Mesenchymal stem cell (in vitro differentiated cells and primary cell): ENCODE measurements around the gene DGCR2.

Experiments
- DNase-seq: peaks from one replicate; pipeline ENCODE4 v3.0.0-alpha.2; 2013
- H2AFZ ChIP-seq: one replicate; pipeline ENCODE4 v1.6.1; 2013; ENCODE audit warnings: low read depth, mild to moderate bottlenecking, control low read depth, inconsistent platforms, low read length, moderate library complexity
- H2AK5ac ChIP-seq: 2 replicates; pipeline ENCODE4 v1.6.1; 2013; ENCODE audit warnings: low read length, moderate library complexity, mild to moderate bottlenecking, inconsistent platforms; ENCODE audit not compliant: severe bottlenecking
- H2BK120ac ChIP-seq: one replicate; pipeline ENCODE4 v1.6.1; 2013; ENCODE audit warnings: low read depth, mild to moderate bottlenecking, inconsistent platforms, low read length, moderate library complexity
- H2BK12ac ChIP-seq, 2 experiments: one replicate each; pipeline ENCODE4 v1.6.1; 2013; ENCODE audit warnings: inconsistent platforms in 2 of 2, low read length in 2 of 2, mild to moderate bottlenecking in 2 of 2, moderate library complexity in 2 of 2, control low read depth in 1 of 2
- H2BK15ac ChIP-seq: one replicate; pipeline ENCODE4 v1.6.1; 2013; ENCODE audit warnings: mild to moderate bottlenecking, low read depth, inconsistent platforms; ENCODE audit not compliant: poor library complexity, severe bottlenecking
- H2BK5ac ChIP-seq: 2 replicates; pipeline ENCODE4 v1.6.1; 2013; ENCODE audit warnings: low read depth, mild to moderate bottlenecking, low read length, control low read depth, inconsistent platforms; ENCODE audit not compliant: poor library complexity, severe bottlenecking
- H3K14ac ChIP-seq, 2 experiments: one replicate each; pipeline ENCODE4 v1.6.1; 2013; ENCODE audit warnings: inconsistent platforms in 2 of 2, low read length in 2 of 2, control low read depth in 1 of 2, mild to moderate bottlenecking in 1 of 2, moderate library complexity in 1 of 2
- H3K18ac ChIP-seq, 2 experiments: one replicate each; pipeline ENCODE4 v1.6.1; 2013; ENCODE audit warnings: inconsistent platforms in 2 of 2, low read length in 2 of 2, control low read depth in 1 of 2, low read depth in 1 of 2, mild to moderate bottlenecking in 1 of 2
- H3K23ac ChIP-seq, 2 experiments: one replicate each; pipeline ENCODE4 v1.6.1; 2013; ENCODE audit warnings: inconsistent platforms in 2 of 2, low read length in 2 of 2, mild to moderate bottlenecking in 2 of 2, moderate library complexity in 2 of 2, control low read depth in 1 of 2
- H3K27ac ChIP-seq: 2 replicates; pipeline ENCODE4 v1.5.1; 2013; ENCODE audit warnings: mild to moderate bottlenecking, moderate library complexity, low read length, control low read depth, inconsistent platforms; ENCODE audit not compliant: poor library complexity, severe bottlenecking
- H3K27me3 ChIP-seq, 2 experiments: 2 replicates each; pipeline versions ENCODE4 v1.6.1 to v1.7.0; 2013; ENCODE audit warnings: low read length in 2 of 2, mild to moderate bottlenecking in 2 of 2, moderate library complexity in 2 of 2, control low read depth in 1 of 2, inconsistent platforms in 1 of 2; ENCODE audit not compliant: control insufficient read depth in 1 of 2, insufficient read depth in 1 of 2
- H3K36me3 ChIP-seq, 2 experiments: 2 replicates each; pipeline versions ENCODE4 v1.6.1 to v1.7.0; 2013; ENCODE audit warnings: low read length in 2 of 2, control low read depth in 1 of 2, inconsistent platforms in 1 of 2, low read depth in 1 of 2, mild to moderate bottlenecking in 1 of 2; ENCODE audit not compliant: insufficient read depth in 2 of 2, control insufficient read depth in 1 of 2
- H3K4ac ChIP-seq, 2 experiments: one replicate each; pipeline ENCODE4 v1.6.1; 2013; ENCODE audit warnings: inconsistent platforms in 2 of 2, low read length in 2 of 2, mild to moderate bottlenecking in 2 of 2, moderate library complexity in 2 of 2, control low read depth in 1 of 2, low read depth in 1 of 2
- H3K4me1 ChIP-seq: 2 replicates; pipeline ENCODE4 v1.6.1; 2013; ENCODE audit warnings: low read depth, low read length, control low read depth; ENCODE audit not compliant: control insufficient read depth, insufficient read depth
- H3K4me2 ChIP-seq: 2 replicates; pipeline ENCODE4 v1.6.1; 2013; ENCODE audit warnings: low read length, mild to moderate bottlenecking, inconsistent platforms; ENCODE audit not compliant: poor library complexity, severe bottlenecking
- H3K4me3 ChIP-seq, 2 experiments: 2 replicates each; pipeline versions ENCODE4 v1.5.1 to v1.7.0; 2013; ENCODE audit warnings: low read length in 2 of 2, mild to moderate bottlenecking in 2 of 2, control low read depth in 1 of 2, low read depth in 1 of 2; ENCODE audit not compliant: insufficient read depth in 1 of 2
- H3K79me1 ChIP-seq: replicated peaks from 2 replicates; pipeline ENCODE4 v1.6.1; 2013; ENCODE audit warnings: mild to moderate bottlenecking, control low read depth, low read length, inconsistent platforms; ENCODE audit not compliant: poor library complexity, severe bottlenecking
- H3K9ac ChIP-seq: 2 replicates; pipeline ENCODE4 v1.7.0; 2013; ENCODE audit warnings: mild to moderate bottlenecking, low read length, moderate library complexity
- H3K9me3 ChIP-seq: 2 replicates; pipeline ENCODE4 v1.7.0; 2013; ENCODE audit warnings: mild to moderate bottlenecking, low read length; ENCODE audit not compliant: control insufficient read depth
- H4K8ac ChIP-seq: one replicate; pipeline ENCODE4 v1.6.1; 2013; ENCODE audit warnings: inconsistent platforms, mild to moderate bottlenecking, low read length, moderate library complexity
- H4K91ac ChIP-seq: one replicate; pipeline ENCODE4 v1.6.1; 2013; ENCODE audit warnings: mild to moderate bottlenecking, low read length, inconsistent platforms
- WGBS: methylation state at CpG from one replicate; pipeline ENCODE4 v1.1.7; 2013; ENCODE audit warnings: mixed read lengths; 5-methylcytosine and 5-hydroxymethylcytosine counted together

DGCR2 gene

DNA sequence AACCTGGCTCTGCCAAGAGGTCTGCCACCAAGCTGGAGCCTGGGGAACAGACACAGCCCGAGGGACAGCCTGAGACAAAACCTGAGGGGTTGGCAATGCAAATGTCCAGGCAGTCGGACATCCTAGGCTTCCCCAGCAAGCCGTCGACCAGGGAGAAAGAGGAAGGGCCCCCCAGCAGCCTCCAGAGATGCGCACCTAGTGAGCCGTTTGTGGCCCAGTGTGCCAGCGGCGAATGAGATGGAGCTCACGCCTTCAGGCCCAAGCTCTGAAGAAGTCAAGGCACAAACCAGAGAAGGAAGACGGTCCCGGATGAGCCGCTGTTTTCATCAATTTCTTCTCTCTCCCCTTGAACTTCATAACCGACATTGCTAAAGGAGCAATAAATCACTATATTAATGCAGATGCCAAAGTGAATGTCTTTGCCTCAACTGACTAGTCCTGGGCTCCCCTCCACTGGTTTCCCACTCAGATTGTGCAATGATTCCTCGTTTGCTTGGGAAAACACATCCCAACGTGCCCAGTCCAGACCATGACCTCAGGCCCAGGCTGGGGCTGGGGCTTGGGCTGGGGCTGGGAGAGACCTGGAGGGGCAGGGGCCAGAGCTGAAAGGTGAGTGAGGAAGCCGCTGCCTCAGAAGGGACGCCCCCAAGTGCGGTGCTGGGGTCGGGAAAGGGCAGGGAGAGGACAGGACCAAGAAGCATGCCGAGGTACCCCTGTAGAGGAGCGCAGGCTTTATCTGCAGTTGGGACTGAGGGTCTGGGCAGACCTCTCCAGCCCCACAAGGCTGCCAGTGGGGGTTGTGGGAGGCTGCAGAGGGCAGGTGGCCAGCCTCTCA is 3.5 kb upstream of the DGCR2 start:
- Histone ChIP-seq H3K18ac (no peak overlapping the region), H4K91ac (peak overlapping the region; percentile 28), H3K4me2 (no peak overlapping the region), H4K8ac (no peak overlapping the region), H3K23ac (no peak overlapping the region), H3K9ac (no peak overlapping the region), H2BK5ac (no peak overlapping the region), H3K4me1 (peaks cover 10% of the 10 kb centered on the region), H2BK12ac (no peak overlapping the region), H2AK5ac (no peak overlapping the region), H3K4me3 (no peak overlapping the region), H3K4ac (no peak overlapping the region), H2BK15ac (no peak overlapping the region), H3K36me3 (peaks cover 0 to under 1% of the 10 kb centered on the region in 2 experiments), H3K27ac (no peak overlapping the region), H3K14ac (no peak overlapping the region), H3K9me3 (no peaks in the 10 kb centered on the region), H3K79me1 (no peaks in the 10 kb centered on the region), H2AFZ (no peak overlapping the region), H3K27me3 (peaks cover 0 to 4% of the 10 kb centered on the region in 2 experiments), H2BK120ac (no peak overlapping the region)
- WGBS = 87% methylated on average over 21 of the region's 21 CpGs
- no peak for DNase-seq

- Histone ChIP-seq H3K36me3 (peaks cover 3 to 5% of the 10 kb centered on the region in 2 experiments), H3K18ac (no peak overlapping the region), H3K4ac (no peak overlapping the region), H4K8ac (no peak overlapping the region), H2BK15ac (no peak overlapping the region), H3K27ac (no peak overlapping the region), H3K4me3 (no peak overlapping the region), H3K14ac (no peak overlapping the region), H3K9me3 (no peaks in the 10 kb centered on the region), H2BK12ac (no peak overlapping the region), H2BK120ac (no peak overlapping the region), H2AK5ac (no peak overlapping the region), H3K27me3 (peaks cover 0 to 4% of the 10 kb centered on the region in 2 experiments), H3K9ac (no peak overlapping the region), H2AFZ (no peak overlapping the region), H4K91ac (no peak overlapping the region), H3K79me1 (peaks cover 4% of the 10 kb centered on the region), H2BK5ac (no peak overlapping the region), H3K4me1 (peaks cover 16% of the 10 kb centered on the region), H3K4me2 (no peak overlapping the region), H3K23ac (no peak overlapping the region)
- DNase-seq = no peak
- 95% methylated on average over 11 of the region's 11 CpGs for WGBS
Measured at GRCh38 chr22:19125011-19125410, 2.8 kb upstream of the DGCR2 start.

GRCh38 chr22:19124377-19124776 is 2.2 kb upstream of the DGCR2 start:
- WGBS = 95% methylated on average over 4 of the region's 4 CpGs
- H3K4me2 ChIP-seq = no peak overlapping the region

GRCh38 chr22:19123936-19124335 is 1.7 kb upstream of the DGCR2 start:
- Histone ChIP-seq H2BK120ac (no peak overlapping the region), H3K23ac (no peak overlapping the region), H2BK15ac (no peak overlapping the region), H3K27ac (no peak overlapping the region), H3K79me1 (peaks cover 7% of the 10 kb centered on the region), H3K4me3 (no peak overlapping the region), H3K14ac (no peak overlapping the region), H2BK5ac (no peak overlapping the region), H2AK5ac (no peak overlapping the region), H3K4me1 (peaks cover 19% of the 10 kb centered on the region), H3K9ac (no peak overlapping the region), H3K18ac (no peak overlapping the region), H3K4ac (no peak overlapping the region), H3K9me3 (no peaks in the 10 kb centered on the region), H4K91ac (no peak overlapping the region), H3K27me3 (peaks cover 0 to 4% of the 10 kb centered on the region in 2 experiments), H3K4me2 (no peak overlapping the region), H4K8ac (no peak overlapping the region), H2AFZ (no peak overlapping the region), H2BK12ac (no peak overlapping the region), H3K36me3 (peaks cover 3 to 8% of the 10 kb centered on the region in 2 experiments)
- WGBS = 88% methylated on average over 4 of the region's 4 CpGs
- DNase-seq = no peak

More at GRCh38 chr22:19124377-19124776, 2.2 kb upstream of the DGCR2 start:
- Histone ChIP-seq H3K14ac (no peak overlapping the region), H3K27me3 (peaks cover 0 to 4% of the 10 kb centered on the region in 2 experiments), H4K91ac (no peak overlapping the region), H3K36me3 (peaks cover 3 to 8% of the 10 kb centered on the region in 2 experiments), H3K4ac (no peak overlapping the region), H2AK5ac (no peak overlapping the region), H3K79me1 (peaks cover 5% of the 10 kb centered on the region), H3K9me3 (no peaks in the 10 kb centered on the region), H3K18ac (no peak overlapping the region), H2BK15ac (no peak overlapping the region), H3K4me3 (no peak overlapping the region), H3K27ac (no peak overlapping the region), H4K8ac (no peak overlapping the region), H2BK5ac (no peak overlapping the region), H2BK12ac (no peak overlapping the region), H2BK120ac (no peak overlapping the region), H2AFZ (no peak overlapping the region), H3K4me1 (peaks cover 18% of the 10 kb centered on the region), H3K9ac (no peak overlapping the region), H3K23ac (no peak overlapping the region)
- DNase-seq = no peak
